Testis (tissue), 3 donors: ENCODE measurements around the gene VEZF1. TPM values are rescaled to one million over a fixed set of nuclear protein-coding genes. Genes with fewer than 3 reads are reported as not detected.

Experiments used
- DNase-seq: peaks from one replicate; pipeline ENCODE4 v3.0.0-alpha.2; 2019
- H3K27ac ChIP-seq, 2 donors: fragments of 200-600 bp; sonication (generic); one replicate each; pipeline ENCODE4 v1.5.1; 2019
- H3K27me3 ChIP-seq: fragments of 200-600 bp; sonication (generic); one replicate; pipeline ENCODE4 v1.5.1; 2019
- H3K36me3 ChIP-seq: fragments of 200-600 bp; sonication (generic); one replicate; pipeline ENCODE4 v1.5.1; 2017; ENCODE audit warnings: low read depth; ENCODE audit errors: missing control alignments
- H3K4me1 ChIP-seq: fragments of 200-600 bp; sonication (generic); one replicate; pipeline ENCODE4 v1.5.1; 2019
- H3K4me3 ChIP-seq, 2 donors: fragments of 200-600 bp; sonication (generic); one replicate each; pipeline ENCODE4 v1.5.1; 2017 to 2019
- H3K9me3 ChIP-seq: fragments of 200-600 bp; sonication (generic); one replicate; pipeline ENCODE4 v1.5.1; 2017
- CTCF ChIP-seq, 3 experiments: fragments of 450-650 bp in 2 of 3; fragments of 200-600 bp in 1 of 3; sonication (generic) in 1 of 3; IDR thresholded peaks; one replicate each; pipeline ENCODE4 v1.5.1; 2016 to 2019; ENCODE audit warnings: antibody characterized with exemption in 3 of 3, mild to moderate bottlenecking in 2 of 3, moderate library complexity in 1 of 3
- POLR2A ChIP-seq: fragments of 450-650 bp; IDR thresholded peaks from one replicate; pipeline ENCODE4 v1.6.1; 2017; ENCODE audit warnings: antibody characterized with exemption, mild to moderate bottlenecking, moderate library complexity
- WGBS, 2 donors: methylation state at CpG; one replicate each; pipeline ENCODE4 v1.1.5; 2018; 5-methylcytosine and 5-hydroxymethylcytosine counted together
- intact Hi-C: fragments of 100-400 bp; cut with DNase I; formaldehyde crosslinking; loops from one replicate; pipeline ENCODE4 v1.15.1; 2023; ENCODE audit warnings: low total_unique reads
- polyA plus RNA-seq: library from polyadenylated mRNA; stranded (reverse); fragments of 350-450 nt; fragmentation: Illumina TruSeq; extraction: RNeasy Lipid Tissue Mini Kit (QIAGEN cat#74804); gene quantifications from one replicate; pipeline ENCODE4 v1.2.3, GENCODE V29; 2014; ENCODE audit warnings: low read depth, low replicate concordance; ENCODE audit not compliant: insufficient read depth
- total RNA-seq, 2 donors: library from RNA; depleted of rRNA; stranded (reverse); fragments of >200 nt; gene quantifications; one replicate each; pipeline ENCODE4 v1.2.3, GENCODE V29; 2016

VEZF1 gene
- total and polyA plus RNA-seq, 3 donors from 2014 or later: 54.8 to 58.6 (median 58.6) TPM

- peaks cover 18% of the 10 kb centered on the region for H3K4me1 ChIP-seq
- H3K27ac ChIP-seq: peak within 1 kb of the TSS; percentile 99
- H3K27me3 ChIP-seq: no peaks in the 10 kb centered on the region
- TF ChIP-seq CTCF (IDR thresholded peaks at IDR 0.05) (no peak), POLR2A (peak; percentile 71)
- DNase-seq: peak; percentile 97
- no peaks in the 10 kb centered on the region for H3K36me3 ChIP-seq
- H3K9me3 ChIP-seq: no peaks in the 10 kb centered on the region
- peak within 1 kb of the TSS; percentile 96 for H3K4me3 ChIP-seq
- intact Hi-C loops: no loop called here
- 0 to 1% methylated on average over 40 to 86 of the region's 86 CpGs for WGBS, 2 donors
Observed at GRCh38 chr17:58006924-58007780, 19.1 kb upstream of the VEZF1 start, which contains the start of gene SRSF1. TSS of gene SRSF1 (minus strand) at chr17:58007246. CDS start at chr17:58007137, 109 bp downstream.

- H3K27ac ChIP-seq: peak overlapping the region; percentile 99
- intact Hi-C loops: no loop called here
- DNase-seq: peak; percentile 93
- WGBS, 2 donors: 0% methylated on average over 11 to 20 of the region's 20 CpGs
- H3K9me3 ChIP-seq: no peaks in the 10 kb centered on the region
- TF ChIP-seq CTCF (IDR thresholded peaks at IDR 0.05) (no peak), POLR2A (no peak)
- H3K4me1 ChIP-seq: peaks cover 18% of the 10 kb centered on the region
- H3K27me3 ChIP-seq: no peaks in the 10 kb centered on the region
- H3K36me3 ChIP-seq: no peaks in the 10 kb centered on the region
- peak overlapping the region; percentile 96 for H3K4me3 ChIP-seq
Observed at GRCh38 chr17:58006560-58006923, 18.5 kb upstream of the VEZF1 start.

GRCh38 chr17:58005728-58006559 lies 17.9 kb upstream of the VEZF1 start:
- H3K4me3 ChIP-seq: peak overlapping the region; percentile 96
- peak overlapping the region; percentile 99 for H3K27ac ChIP-seq
- H3K27me3 ChIP-seq: no peaks in the 10 kb centered on the region
- peaks cover 18% of the 10 kb centered on the region for H3K4me1 ChIP-seq
- intact Hi-C loops: no loop called here
- TF ChIP-seq POLR2A (no peak), CTCF (IDR thresholded peaks at IDR 0.05) (no peak)
- WGBS, 2 donors: 2 to 3% methylated on average over 36 of the region's 36 CpGs
- H3K9me3 ChIP-seq: no peaks in the 10 kb centered on the region
- DNase-seq: no peak
- H3K36me3 ChIP-seq: no peaks in the 10 kb centered on the region

- Histone ChIP-seq H3K4me1 (peaks cover 18% of the 10 kb centered on the region), H3K4me3 (peak overlapping the region in 1 of 2 donors; percentile 96), H3K27ac (peak overlapping the region in 1 of 2 donors; percentile 99), H3K9me3 (no peaks in the 10 kb centered on the region), H3K36me3 (no peaks in the 10 kb centered on the region), H3K27me3 (no peaks in the 10 kb centered on the region)
- no peak for TF ChIP-seq POLR2A
- no peak for TF ChIP-seq CTCF (IDR thresholded peaks at IDR 0.05)
- intact Hi-C loops: no loop called here
- WGBS, 2 donors: 17 to 21% methylated on average over 12 of the region's 12 CpGs
- no peak for DNase-seq
Observed at GRCh38 chr17:58005031-58005727, 17.1 kb upstream of the VEZF1 start.
